Peyer's patch (tissue), 4 donors: Measurements from ENCODE around the gene SSPN.

Source experiments
- POLR2A ChIP-seq, 2 donors: fragments of 450-650 bp; IDR thresholded peaks; one replicate each; pipeline ENCODE4 v1.5.1; 2017; ENCODE audit warnings: antibody characterized with exemption in 2 of 2, mild to moderate bottlenecking in 2 of 2, moderate library complexity in 2 of 2
- TF ChIP-seq, protein P1 (sequence below), 6 experiments: fragments of 450-650 bp in 4 of 6; fragments of 200-600 bp in 2 of 6; sonication (generic) in 1 of 6; IDR thresholded peaks; one replicate each; pipeline ENCODE4 v1.5.1; 2017 to 2019; ENCODE audit warnings: antibody characterized with exemption in 6 of 6, mild to moderate bottlenecking in 3 of 6, moderate library complexity in 1 of 6

DNA sequence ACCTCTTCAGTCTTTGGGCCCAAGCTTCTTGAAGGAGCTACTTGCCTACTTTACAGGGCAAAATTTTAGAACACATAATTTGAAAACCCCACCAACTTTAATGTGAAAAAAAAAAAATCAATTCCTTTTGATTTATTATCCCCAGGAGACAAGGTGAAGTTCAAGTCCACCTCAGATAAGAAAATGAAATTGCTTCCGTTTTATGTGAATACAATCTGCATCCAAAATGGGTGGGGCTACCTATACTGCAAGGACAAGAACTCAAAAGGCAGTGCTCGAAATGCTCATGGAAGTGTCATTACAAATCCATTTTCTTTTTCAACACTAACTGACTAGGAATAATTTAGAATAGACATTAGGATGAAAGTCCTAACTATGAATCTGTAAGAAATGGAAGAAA, 45.7 kb downstream of the SSPN start:
- TF ChIP-seq, protein P1, sequence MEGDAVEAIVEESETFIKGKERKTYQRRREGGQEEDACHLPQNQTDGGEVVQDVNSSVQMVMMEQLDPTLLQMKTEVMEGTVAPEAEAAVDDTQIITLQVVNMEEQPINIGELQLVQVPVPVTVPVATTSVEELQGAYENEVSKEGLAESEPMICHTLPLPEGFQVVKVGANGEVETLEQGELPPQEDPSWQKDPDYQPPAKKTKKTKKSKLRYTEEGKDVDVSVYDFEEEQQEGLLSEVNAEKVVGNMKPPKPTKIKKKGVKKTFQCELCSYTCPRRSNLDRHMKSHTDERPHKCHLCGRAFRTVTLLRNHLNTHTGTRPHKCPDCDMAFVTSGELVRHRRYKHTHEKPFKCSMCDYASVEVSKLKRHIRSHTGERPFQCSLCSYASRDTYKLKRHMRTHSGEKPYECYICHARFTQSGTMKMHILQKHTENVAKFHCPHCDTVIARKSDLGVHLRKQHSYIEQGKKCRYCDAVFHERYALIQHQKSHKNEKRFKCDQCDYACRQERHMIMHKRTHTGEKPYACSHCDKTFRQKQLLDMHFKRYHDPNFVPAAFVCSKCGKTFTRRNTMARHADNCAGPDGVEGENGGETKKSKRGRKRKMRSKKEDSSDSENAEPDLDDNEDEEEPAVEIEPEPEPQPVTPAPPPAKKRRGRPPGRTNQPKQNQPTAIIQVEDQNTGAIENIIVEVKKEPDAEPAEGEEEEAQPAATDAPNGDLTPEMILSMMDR (IDR thresholded peaks at IDR 0.05): no peak
- TF ChIP-seq POLR2A (IDR thresholded peaks at IDR 0.05): no peak
